ENCODE results near the gene MAGI1.
"Not testable (repeated sequence)": the region's sequence is repeated elsewhere in the genome, so short reads cannot be mapped to it uniquely, and the experiment has no call there.

MAGI1 gene

DNA sequence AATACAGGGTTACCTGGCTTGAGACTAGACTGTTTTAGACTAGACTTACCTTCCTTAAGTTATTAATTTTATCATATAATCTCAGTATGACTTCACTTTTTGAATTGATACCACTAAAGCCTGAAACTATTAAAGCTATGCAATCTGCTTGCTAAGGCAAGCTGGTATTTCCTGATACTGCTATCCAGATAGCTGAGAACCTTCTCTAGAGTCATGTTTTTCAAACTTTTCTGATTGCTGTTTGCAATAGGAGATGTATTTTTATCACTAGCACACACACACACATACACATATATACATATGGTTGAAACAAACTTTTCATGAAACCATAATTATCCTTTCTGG lies 9.3 kb upstream of the MAGI1 start:
- Histone ChIP-seq H3K18ac (ENCODE audit: low read length) (no peak overlapping the region), H3K4me3 (ENCODE audit: low read length) (no peak overlapping the region), H3K4ac (ENCODE audit: low read depth, low read length) (no peak overlapping the region), H2BK15ac (replicated peaks; ENCODE audit: low read depth) (no peak overlapping the region), H3K27ac (ENCODE audit: low read depth, low read length) (no peak overlapping the region), H3K79me2 (ENCODE audit: control insufficient read depth, insufficient read depth, low read length) (no peaks in the 10 kb centered on the region), H3K9ac (ENCODE audit: low read length) (no peak overlapping the region), H2AK5ac (ENCODE audit: low read length) (no peak overlapping the region), H3K36me3 (ENCODE audit: control insufficient read depth, insufficient read depth, low read length) (no peaks in the 10 kb centered on the region), H4K5ac (ENCODE audit: low read length) (no peak overlapping the region), H3K27me3 (ENCODE audit: insufficient read depth, low read length, poor library complexity) (no peaks in the 10 kb centered on the region), H3K56ac (ENCODE audit: low read length) (no peak overlapping the region), H4K8ac (ENCODE audit: low read depth, low read length) (no peak overlapping the region), H3K4me1 (ENCODE audit: control insufficient read depth, low read depth, low read length) (peaks cover 4% of the 10 kb centered on the region), H3K23ac (ENCODE audit: low read length) (no peak overlapping the region), H2BK5ac (ENCODE audit: low read length) (no peak overlapping the region), H2BK120ac (ENCODE audit: low read depth, low read length) (no peak overlapping the region), H3K4me2 (ENCODE audit: low read length) (no peak overlapping the region), H3K79me1 (ENCODE audit: low read length) (no peaks in the 10 kb centered on the region)
- DNase-seq, result no peak

DNA sequence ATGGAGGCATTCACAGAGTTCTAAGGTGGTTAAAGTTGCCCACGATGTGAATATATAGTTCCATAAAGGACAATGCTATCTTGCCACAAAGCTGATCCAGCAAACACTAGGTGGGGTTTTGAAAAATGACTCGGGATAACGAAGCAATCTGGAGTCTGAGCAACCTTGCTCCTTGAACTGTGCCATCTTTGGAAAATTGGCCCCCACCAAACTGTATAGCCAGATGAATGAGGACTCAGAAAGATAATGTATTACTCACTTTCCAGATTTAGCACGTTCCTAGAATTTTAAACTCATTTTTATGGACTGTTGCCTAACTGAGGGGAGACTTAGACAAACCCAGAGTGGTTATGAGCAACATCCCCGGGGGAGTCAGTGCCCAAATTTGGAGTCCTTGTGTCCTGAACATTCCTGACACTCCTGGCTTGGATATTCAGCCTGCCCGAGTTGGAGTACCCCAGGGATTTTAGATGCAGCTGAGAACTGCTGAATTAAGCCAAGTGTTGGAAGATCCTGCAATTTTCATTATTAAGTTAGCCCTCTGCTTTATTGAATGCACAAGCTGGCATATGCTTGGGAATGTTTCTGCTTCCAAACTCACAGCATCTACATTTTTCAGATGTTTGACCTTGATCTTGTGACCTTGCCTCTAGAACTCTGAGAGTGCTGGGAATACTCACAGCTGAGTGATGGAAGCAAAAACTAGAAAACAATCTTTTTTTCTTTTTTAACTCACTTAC lies 8.8 kb upstream of the MAGI1 start:
- no peak for DNase-seq
- H3K79me2 ChIP-seq (ENCODE audit: control insufficient read depth, insufficient read depth, low read length), result no peaks in the 10 kb centered on the region
- no peaks in the 10 kb centered on the region for H3K36me3 ChIP-seq (ENCODE audit: control insufficient read depth, insufficient read depth, low read length)
- no peak overlapping the region for H3K18ac ChIP-seq (ENCODE audit: low read length)
- H2BK5ac ChIP-seq (ENCODE audit: low read length), result no peak overlapping the region
- no peak overlapping the region for H4K8ac ChIP-seq (ENCODE audit: low read depth, low read length)
- no peak overlapping the region for H3K9ac ChIP-seq (ENCODE audit: low read length)
- no peak overlapping the region for H4K5ac ChIP-seq (ENCODE audit: low read length)
- no peaks in the 10 kb centered on the region for H3K27me3 ChIP-seq (ENCODE audit: insufficient read depth, low read length, poor library complexity)
- H3K4me2 ChIP-seq (ENCODE audit: low read length), result no peak overlapping the region
- H3K27ac ChIP-seq (ENCODE audit: low read depth, low read length), result no peak overlapping the region
- H3K56ac ChIP-seq (ENCODE audit: low read length), result no peak overlapping the region
- no peak overlapping the region for H2AK5ac ChIP-seq (ENCODE audit: low read length)
- WGBS (ENCODE audit: extremely low coverage, insufficient coverage, low lambda C conversion rate), result no CpG with 5 or more reads among the region's 6 CpGs
- H3K79me1 ChIP-seq (ENCODE audit: low read length), result no peaks in the 10 kb centered on the region
- H3K4ac ChIP-seq (ENCODE audit: low read depth, low read length), result no peak overlapping the region
- H3K4me1 ChIP-seq (ENCODE audit: control insufficient read depth, low read depth, low read length), result no peaks in the 10 kb centered on the region
- H2BK15ac ChIP-seq (replicated peaks; ENCODE audit: low read depth), result peak overlapping the region; percentile 36
- H3K4me3 ChIP-seq (ENCODE audit: low read length), result no peak overlapping the region
- H2BK120ac ChIP-seq (ENCODE audit: low read depth, low read length), result no peak overlapping the region
- no peak overlapping the region for H3K23ac ChIP-seq (ENCODE audit: low read length)

DNA sequence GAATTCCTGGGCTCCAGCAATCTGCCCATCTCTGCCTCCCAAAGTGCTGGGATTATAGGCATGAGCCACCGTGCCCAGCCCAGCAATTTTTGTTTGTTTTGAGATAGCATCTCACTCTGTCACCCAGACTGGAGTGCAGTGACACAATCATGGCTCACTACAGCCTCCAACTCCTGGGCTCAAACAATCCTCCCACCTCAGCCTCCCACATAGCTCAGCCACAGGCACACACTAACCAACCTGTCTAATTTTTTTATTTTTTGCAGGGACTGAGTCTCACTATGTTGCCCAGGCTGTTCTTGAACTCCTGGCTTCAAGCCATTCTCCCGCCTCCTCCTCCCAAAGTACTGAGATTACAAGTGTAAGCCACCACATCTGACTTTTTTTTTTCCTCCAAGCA lies 7.6 kb upstream of the MAGI1 start:
- not testable (repeated sequence) for H3K4ac ChIP-seq (ENCODE audit: low read depth, low read length); H3K79me2 ChIP-seq (ENCODE audit: control insufficient read depth, insufficient read depth, low read length); H3K18ac ChIP-seq (ENCODE audit: low read length); H4K5ac ChIP-seq (ENCODE audit: low read length); H4K8ac ChIP-seq (ENCODE audit: low read depth, low read length); H2BK5ac ChIP-seq (ENCODE audit: low read length); H3K23ac ChIP-seq (ENCODE audit: low read length); H3K27me3 ChIP-seq (ENCODE audit: insufficient read depth, low read length, poor library complexity); H2BK15ac ChIP-seq (replicated peaks; ENCODE audit: low read depth); H3K27ac ChIP-seq (ENCODE audit: low read depth, low read length); H3K4me3 ChIP-seq (ENCODE audit: low read length); H2BK120ac ChIP-seq (ENCODE audit: low read depth, low read length); H3K9ac ChIP-seq (ENCODE audit: low read length); H3K36me3 ChIP-seq (ENCODE audit: control insufficient read depth, insufficient read depth, low read length); DNase-seq; H2AK5ac ChIP-seq (ENCODE audit: low read length); H3K79me1 ChIP-seq (ENCODE audit: low read length); H3K4me2 ChIP-seq (ENCODE audit: low read length); H3K56ac ChIP-seq (ENCODE audit: low read length); H3K4me1 ChIP-seq (ENCODE audit: control insufficient read depth, low read depth, low read length)
- no CpG with 5 or more reads among the region's 2 CpGs for WGBS (ENCODE audit: extremely low coverage, insufficient coverage, low lambda C conversion rate)

DNA sequence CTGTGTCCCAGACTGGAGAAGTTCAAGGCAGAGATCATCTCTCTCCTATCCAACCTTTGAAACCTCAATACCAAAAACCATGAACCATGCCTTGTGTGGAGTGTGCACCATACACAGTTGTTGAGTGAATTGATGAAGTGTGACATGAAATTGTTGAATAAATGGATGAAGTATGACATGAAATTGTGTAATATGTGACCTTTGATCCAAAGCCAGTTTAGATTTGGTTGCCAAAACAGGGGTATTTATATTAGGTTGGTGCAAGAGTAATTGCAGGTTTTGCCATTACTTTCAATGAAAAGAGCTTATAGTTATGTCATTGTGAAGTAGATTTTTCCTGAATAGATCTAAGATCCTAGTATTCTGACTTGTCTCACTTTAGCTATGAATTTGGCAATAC lies 3.1 kb upstream of the MAGI1 start:
- Histone ChIP-seq H3K23ac (ENCODE audit: low read length) (no peak overlapping the region), H2BK120ac (ENCODE audit: low read depth, low read length) (no peak overlapping the region), H3K18ac (ENCODE audit: low read length) (no peak overlapping the region), H3K36me3 (ENCODE audit: control insufficient read depth, insufficient read depth, low read length) (no peaks in the 10 kb centered on the region), H2BK15ac (replicated peaks; ENCODE audit: low read depth) (no peak overlapping the region), H2BK5ac (ENCODE audit: low read length) (no peak overlapping the region), H3K4me2 (ENCODE audit: low read length) (no peak overlapping the region), H3K79me2 (ENCODE audit: control insufficient read depth, insufficient read depth, low read length) (peaks cover 14% of the 10 kb centered on the region), H3K4me3 (ENCODE audit: low read length) (no peak overlapping the region), H2AK5ac (ENCODE audit: low read length) (no peak overlapping the region), H3K4me1 (ENCODE audit: control insufficient read depth, low read depth, low read length) (peaks cover 2% of the 10 kb centered on the region), H3K4ac (ENCODE audit: low read depth, low read length) (no peak overlapping the region), H3K27ac (ENCODE audit: low read depth, low read length) (no peak overlapping the region), H3K27me3 (ENCODE audit: insufficient read depth, low read length, poor library complexity) (no peaks in the 10 kb centered on the region), H3K56ac (ENCODE audit: low read length) (no peak overlapping the region), H4K5ac (ENCODE audit: low read length) (no peak overlapping the region), H4K8ac (ENCODE audit: low read depth, low read length) (no peak overlapping the region), H3K79me1 (ENCODE audit: low read length) (peaks cover 3% of the 10 kb centered on the region), H3K9ac (ENCODE audit: low read length) (no peak overlapping the region)
- no peak for DNase-seq

DNA sequence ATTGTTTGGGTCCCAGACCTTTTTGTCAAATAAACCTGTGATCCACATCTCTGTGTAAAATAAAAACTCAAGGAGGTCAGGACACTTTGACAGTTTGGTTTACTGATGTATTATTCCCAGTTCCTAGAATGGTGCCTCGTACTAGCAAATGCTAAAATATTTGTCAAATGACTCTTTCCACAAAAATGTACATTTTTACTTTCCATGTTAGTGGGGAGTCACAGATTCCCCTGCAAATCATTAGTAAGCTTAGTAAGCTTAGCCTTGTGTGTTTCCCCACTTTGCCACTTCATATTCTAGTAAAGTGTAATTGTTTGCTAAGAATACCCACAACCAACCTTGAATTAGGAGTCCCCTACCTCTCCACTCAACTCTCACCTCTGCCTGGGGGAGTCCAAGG lies 2.4 kb upstream of the MAGI1 start:
- no CpG with 5 or more reads among the region's 1 CpG for WGBS (ENCODE audit: extremely low coverage, insufficient coverage, low lambda C conversion rate)

DNA sequence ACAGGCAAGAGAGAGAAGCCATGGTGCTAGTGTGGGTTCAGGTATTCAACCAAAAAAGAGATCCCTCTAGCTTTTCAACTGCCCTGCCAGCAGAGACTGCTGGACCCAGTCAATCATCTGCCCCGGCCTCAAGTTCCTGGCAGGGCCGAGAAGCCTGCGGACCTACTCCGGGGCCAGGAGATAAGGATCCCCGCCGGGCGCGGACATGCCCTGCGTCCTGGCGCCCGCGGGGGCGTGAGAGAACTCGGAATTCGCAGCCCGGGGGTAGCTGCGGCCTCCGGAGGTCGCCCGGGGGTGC lies 821 bp upstream of the MAGI1 start:
- Histone ChIP-seq H3K4me2 (ENCODE audit: low read length) (peak overlapping the region; percentile 87), H3K4ac (ENCODE audit: low read depth, low read length) (peak overlapping the region; percentile 38), H3K9ac (ENCODE audit: low read length) (peak overlapping the region; percentile 86), H3K18ac (ENCODE audit: low read length) (peak overlapping the region; percentile 88), H3K4me1 (ENCODE audit: control insufficient read depth, low read depth, low read length) (peaks cover 8% of the 10 kb centered on the region), H3K79me2 (ENCODE audit: control insufficient read depth, insufficient read depth, low read length) (peaks cover 30% of the 10 kb centered on the region), H2BK15ac (replicated peaks; ENCODE audit: low read depth) (no peak overlapping the region), H3K4me3 (ENCODE audit: low read length) (peak overlapping the region; percentile 76), H3K27ac (ENCODE audit: low read depth, low read length) (peak overlapping the region; percentile 92), H2BK120ac (ENCODE audit: low read depth, low read length) (peak overlapping the region; percentile 19), H3K36me3 (ENCODE audit: control insufficient read depth, insufficient read depth, low read length) (no peaks in the 10 kb centered on the region), H3K27me3 (ENCODE audit: insufficient read depth, low read length, poor library complexity) (no peaks in the 10 kb centered on the region), H2BK5ac (ENCODE audit: low read length) (peak overlapping the region; percentile 82), H3K23ac (ENCODE audit: low read length) (no peak overlapping the region), H2AK5ac (ENCODE audit: low read length) (no peak overlapping the region), H4K5ac (ENCODE audit: low read length) (no peak overlapping the region), H4K8ac (ENCODE audit: low read depth, low read length) (peak overlapping the region; percentile 81), H3K56ac (ENCODE audit: low read length) (peak overlapping the region; percentile 93), H3K79me1 (ENCODE audit: low read length) (peaks cover 6% of the 10 kb centered on the region)
- WGBS (ENCODE audit: extremely low coverage, insufficient coverage, low lambda C conversion rate), result no CpG with 5 or more reads among the region's 20 CpGs
- peak; percentile 82 for DNase-seq

More for the DNA sequence above, 2.4 kb upstream of the MAGI1 start:
- Histone ChIP-seq H2BK15ac (replicated peaks; ENCODE audit: low read depth) (no peak overlapping the region), H3K79me2 (ENCODE audit: control insufficient read depth, insufficient read depth, low read length) (peaks cover 16% of the 10 kb centered on the region), H3K56ac (ENCODE audit: low read length) (no peak overlapping the region), H3K4me3 (ENCODE audit: low read length) (no peak overlapping the region), H3K18ac (ENCODE audit: low read length) (no peak overlapping the region), H3K4ac (ENCODE audit: low read depth, low read length) (no peak overlapping the region), H3K4me2 (ENCODE audit: low read length) (no peak overlapping the region), H3K36me3 (ENCODE audit: control insufficient read depth, insufficient read depth, low read length) (no peaks in the 10 kb centered on the region), H2AK5ac (ENCODE audit: low read length) (no peak overlapping the region), H3K23ac (ENCODE audit: low read length) (no peak overlapping the region), H3K27ac (ENCODE audit: low read depth, low read length) (no peak overlapping the region), H4K8ac (ENCODE audit: low read depth, low read length) (no peak overlapping the region), H2BK5ac (ENCODE audit: low read length) (no peak overlapping the region), H3K79me1 (ENCODE audit: low read length) (peaks cover 3% of the 10 kb centered on the region), H3K4me1 (ENCODE audit: control insufficient read depth, low read depth, low read length) (peaks cover 2% of the 10 kb centered on the region), H3K9ac (ENCODE audit: low read length) (no peak overlapping the region), H2BK120ac (ENCODE audit: low read depth, low read length) (no peak overlapping the region), H4K5ac (ENCODE audit: low read length) (no peak overlapping the region), H3K27me3 (ENCODE audit: insufficient read depth, low read length, poor library complexity) (no peaks in the 10 kb centered on the region)
- DNase-seq, result no peak

Data from mesendoderm (in vitro differentiated cells).